ENCODE results near the gene PUM1.

The PUM1 gene

GRCh38 chr1:30982937-30983336, 82.6 kb downstream of the PUM1 start:
- no peak for DNase-seq
- no peak overlapping the region for H4K91ac ChIP-seq (ENCODE audit: low read depth, low read length)
- no peak overlapping the region for H3K9ac ChIP-seq (ENCODE audit: low read length)

GRCh38 chr1:30982431-30982830, 83.1 kb downstream of the PUM1 start:
- H3K79me2 ChIP-seq (ENCODE audit: control insufficient read depth, insufficient read depth, low read length, poor library complexity) = peaks cover 2% of the 10 kb centered on the region
- H3K4me2 ChIP-seq (ENCODE audit: low read length) = no peak overlapping the region
- no peak overlapping the region for H3K4me3 ChIP-seq (ENCODE audit: low read depth, low read length)
- no peak overlapping the region for H3K9ac ChIP-seq (ENCODE audit: low read length)
- H3K23ac ChIP-seq (ENCODE audit: low read length) = no peak overlapping the region
- H4K8ac ChIP-seq (ENCODE audit: low read depth, low read length) = no peak overlapping the region
- H3K4ac ChIP-seq (ENCODE audit: low read depth, low read length) = no peak overlapping the region
- H3K36me3 ChIP-seq (ENCODE audit: control insufficient read depth in 1 of 2, insufficient read depth in 2 of 2, low read length in 2 of 2) = peaks cover 15 to 20% of the 10 kb centered on the region in 2 experiments
- peaks cover 0 to 4% of the 10 kb centered on the region in 2 experiments for H3K4me1 ChIP-seq (ENCODE audit: control insufficient read depth in 1 of 2, insufficient read depth in 2 of 2, low read length in 2 of 2)
- H2BK5ac ChIP-seq (ENCODE audit: low read depth, low read length, poor library complexity) = no peak overlapping the region
- no peak for DNase-seq
- H2BK12ac ChIP-seq (ENCODE audit: low read length) = no peak overlapping the region
- H3K27ac ChIP-seq (ENCODE audit: low read depth, low read length) = no peak overlapping the region
- no peak overlapping the region for H3K18ac ChIP-seq (ENCODE audit: low read length)
- H4K91ac ChIP-seq (ENCODE audit: low read depth, low read length) = no peak overlapping the region
- H2AK5ac ChIP-seq (ENCODE audit: low read length) = no peak overlapping the region
- H3K14ac ChIP-seq (ENCODE audit: low read length) = no peak overlapping the region
- H4K12ac ChIP-seq (ENCODE audit: low read depth, low read length) = no peak overlapping the region
- no peaks in the 10 kb centered on the region for H3K9me3 ChIP-seq (ENCODE audit: insufficient read depth, low read depth, low read length)
- H3K27me3 ChIP-seq (ENCODE audit: insufficient read depth, low read length) = no peaks in the 10 kb centered on the region
- no peak overlapping the region for H2AFZ ChIP-seq (ENCODE audit: insufficient read depth, low read length, poor library complexity)
- H2BK120ac ChIP-seq (ENCODE audit: insufficient read depth, low read length, poor library complexity) = no peak overlapping the region
- no peaks in the 10 kb centered on the region for H3K79me1 ChIP-seq (ENCODE audit: low read length)

More at GRCh38 chr1:30982937-30983336, 82.6 kb downstream of the PUM1 start:
- Histone ChIP-seq H3K4me3 (ENCODE audit: low read depth, low read length) (no peak overlapping the region), H3K23ac (ENCODE audit: low read length) (no peak overlapping the region), H2BK5ac (ENCODE audit: low read depth, low read length, poor library complexity) (no peak overlapping the region), H3K4me1 (ENCODE audit: control insufficient read depth in 1 of 2, insufficient read depth in 2 of 2, low read length in 2 of 2) (peaks cover 0 to 4% of the 10 kb centered on the region in 2 experiments), H3K79me2 (ENCODE audit: control insufficient read depth, insufficient read depth, low read length, poor library complexity) (peaks cover 2% of the 10 kb centered on the region), H3K4ac (ENCODE audit: low read depth, low read length) (no peak overlapping the region), H2AK5ac (ENCODE audit: low read length) (no peak overlapping the region), H3K9me3 (ENCODE audit: insufficient read depth, low read depth, low read length) (no peaks in the 10 kb centered on the region), H2BK12ac (ENCODE audit: low read length) (no peak overlapping the region), H3K14ac (ENCODE audit: low read length) (no peak overlapping the region), H3K27ac (ENCODE audit: low read depth, low read length) (no peak overlapping the region), H3K18ac (ENCODE audit: low read length) (no peak overlapping the region), H4K8ac (ENCODE audit: low read depth, low read length) (no peak overlapping the region), H3K27me3 (ENCODE audit: insufficient read depth, low read length) (no peaks in the 10 kb centered on the region), H2BK120ac (ENCODE audit: insufficient read depth, low read length, poor library complexity) (no peak overlapping the region), H4K12ac (ENCODE audit: low read depth, low read length) (no peak overlapping the region), H3K36me3 (ENCODE audit: control insufficient read depth in 1 of 2, insufficient read depth in 2 of 2, low read length in 2 of 2) (peaks cover 13 to 20% of the 10 kb centered on the region in 2 experiments), H3K79me1 (ENCODE audit: low read length) (no peaks in the 10 kb centered on the region), H2AFZ (ENCODE audit: insufficient read depth, low read length, poor library complexity) (no peak overlapping the region), H3K4me2 (ENCODE audit: low read length) (no peak overlapping the region)
- no CpG with 5 or more reads among the region's 1 CpG for WGBS (ENCODE audit: extremely low coverage, insufficient coverage, insufficient read length)

- DNase-seq = no peak
- H3K79me1 ChIP-seq (ENCODE audit: low read length) = no peaks in the 10 kb centered on the region
- H3K18ac ChIP-seq (ENCODE audit: low read length) = peak overlapping the region; percentile 90
- H3K9me3 ChIP-seq (ENCODE audit: insufficient read depth, low read depth, low read length) = no peaks in the 10 kb centered on the region
- no peak overlapping the region for H3K27ac ChIP-seq (ENCODE audit: low read depth, low read length)
- no CpG with 5 or more reads among the region's 6 CpGs for WGBS (ENCODE audit: extremely low coverage, insufficient coverage, insufficient read length)
- peaks cover 2% of the 10 kb centered on the region for H3K79me2 ChIP-seq (ENCODE audit: control insufficient read depth, insufficient read depth, low read length, poor library complexity)
- H3K4me1 ChIP-seq (ENCODE audit: control insufficient read depth in 1 of 2, insufficient read depth in 2 of 2, low read length in 2 of 2) = peaks cover 0 to 4% of the 10 kb centered on the region in 2 experiments
- no peak overlapping the region for H4K91ac ChIP-seq (ENCODE audit: low read depth, low read length)
- H3K4me2 ChIP-seq (ENCODE audit: low read length) = no peak overlapping the region
- H2AFZ ChIP-seq (ENCODE audit: insufficient read depth, low read length, poor library complexity) = no peak overlapping the region
- H3K36me3 ChIP-seq (ENCODE audit: control insufficient read depth in 1 of 2, insufficient read depth in 2 of 2, low read length in 2 of 2) = peaks cover 15 to 23% of the 10 kb centered on the region in 2 experiments
- no peak overlapping the region for H4K8ac ChIP-seq (ENCODE audit: low read depth, low read length)
- H4K12ac ChIP-seq (ENCODE audit: low read depth, low read length) = no peak overlapping the region
- no peak overlapping the region for H3K23ac ChIP-seq (ENCODE audit: low read length)
- H3K4me3 ChIP-seq (ENCODE audit: low read depth, low read length) = no peak overlapping the region
- H3K4ac ChIP-seq (ENCODE audit: low read depth, low read length) = peak overlapping the region; percentile 83
- no peak overlapping the region for H3K14ac ChIP-seq (ENCODE audit: low read length)
- no peak overlapping the region for H2BK12ac ChIP-seq (ENCODE audit: low read length)
- H2BK5ac ChIP-seq (ENCODE audit: low read depth, low read length, poor library complexity) = no peak overlapping the region
- no peak overlapping the region for H2AK5ac ChIP-seq (ENCODE audit: low read length)
- H2BK120ac ChIP-seq (ENCODE audit: insufficient read depth, low read length, poor library complexity) = no peak overlapping the region
- no peak overlapping the region for H3K9ac ChIP-seq (ENCODE audit: low read length)
- H3K27me3 ChIP-seq (ENCODE audit: insufficient read depth, low read length) = no peaks in the 10 kb centered on the region
Measured at GRCh38 chr1:30981172-30981571, 84.3 kb downstream of the PUM1 start.

DNA sequence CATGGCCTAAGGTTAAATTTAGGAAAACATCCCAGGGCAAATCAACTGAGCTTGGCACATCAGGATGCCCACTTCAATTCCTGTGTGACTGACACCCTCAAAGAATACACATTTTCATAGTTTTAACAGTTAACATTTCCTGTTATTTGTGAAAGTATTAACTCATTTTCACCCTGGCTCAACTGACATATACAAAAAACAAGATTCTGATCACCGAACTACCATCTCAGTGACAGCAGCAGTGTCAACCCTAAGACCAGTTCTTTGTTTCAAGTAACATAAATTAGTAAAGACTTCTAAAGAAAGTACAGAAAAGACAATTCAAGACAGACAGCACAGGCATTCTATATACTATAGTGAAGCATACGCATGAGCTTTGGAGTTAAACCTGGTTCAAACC, 88.0 kb downstream of the PUM1 start:
- no peak overlapping the region for H3K18ac ChIP-seq (ENCODE audit: low read length)
- peaks cover 0 to 2% of the 10 kb centered on the region in 2 experiments for H3K4me1 ChIP-seq (ENCODE audit: control insufficient read depth in 1 of 2, insufficient read depth in 2 of 2, low read length in 2 of 2)
- no peak overlapping the region for H3K27ac ChIP-seq (ENCODE audit: low read depth, low read length)
- no peak overlapping the region for H3K14ac ChIP-seq (ENCODE audit: low read length)
- no peak overlapping the region for H3K4me2 ChIP-seq (ENCODE audit: low read length)
- H3K4me3 ChIP-seq (ENCODE audit: low read depth, low read length) = no peak overlapping the region
- H3K23ac ChIP-seq (ENCODE audit: low read length) = no peak overlapping the region
- H3K79me1 ChIP-seq (ENCODE audit: low read length) = no peaks in the 10 kb centered on the region
- no peak overlapping the region for H4K91ac ChIP-seq (ENCODE audit: low read depth, low read length)
- no peak for DNase-seq
- peaks cover 22 to 28% of the 10 kb centered on the region in 2 experiments for H3K36me3 ChIP-seq (ENCODE audit: control insufficient read depth in 1 of 2, insufficient read depth in 2 of 2, low read length in 2 of 2)
- H3K9ac ChIP-seq (ENCODE audit: low read length) = no peak overlapping the region
- H2BK5ac ChIP-seq (ENCODE audit: low read depth, low read length, poor library complexity) = no peak overlapping the region
- no peak overlapping the region for H4K12ac ChIP-seq (ENCODE audit: low read depth, low read length)
- no peak overlapping the region for H2AK5ac ChIP-seq (ENCODE audit: low read length)
- H2AFZ ChIP-seq (ENCODE audit: insufficient read depth, low read length, poor library complexity) = no peak overlapping the region
- no peak overlapping the region for H2BK120ac ChIP-seq (ENCODE audit: insufficient read depth, low read length, poor library complexity)
- no peak overlapping the region for H4K8ac ChIP-seq (ENCODE audit: low read depth, low read length)
- H3K9me3 ChIP-seq (ENCODE audit: insufficient read depth, low read depth, low read length) = no peaks in the 10 kb centered on the region
- no CpG with 5 or more reads among the region's 2 CpGs for WGBS (ENCODE audit: extremely low coverage, insufficient coverage, insufficient read length)
- no peak overlapping the region for H3K4ac ChIP-seq (ENCODE audit: low read depth, low read length)
- H3K27me3 ChIP-seq (ENCODE audit: insufficient read depth, low read length) = no peaks in the 10 kb centered on the region
- H3K79me2 ChIP-seq (ENCODE audit: control insufficient read depth, insufficient read depth, low read length, poor library complexity) = peaks cover 2% of the 10 kb centered on the region
- H2BK12ac ChIP-seq (ENCODE audit: low read length) = no peak overlapping the region

Measured in trophoblast cell (in vitro differentiated cells and primary cell).